GM21390 (cell line): ENCODE measurements around the gene ADA.

Source experiments
- ATAC-seq: cut with Tn5 transposase; IDR thresholded peaks from one replicate; pipeline ENCODE4 v1.9.1; 2021; ENCODE audit not compliant: unreplicated experiment

The ADA gene

GRCh38 chr20:44646023-44646640 lies 5.4 kb downstream of the ADA start:
- ATAC-seq: peak; percentile 34

- no peak for ATAC-seq
Measured at GRCh38 chr20:44644667-44645131, 6.8 kb downstream of the ADA start.

GRCh38 chr20:44644230-44644617 lies 7.3 kb downstream of the ADA start:
- ATAC-seq: no peak

DNA sequence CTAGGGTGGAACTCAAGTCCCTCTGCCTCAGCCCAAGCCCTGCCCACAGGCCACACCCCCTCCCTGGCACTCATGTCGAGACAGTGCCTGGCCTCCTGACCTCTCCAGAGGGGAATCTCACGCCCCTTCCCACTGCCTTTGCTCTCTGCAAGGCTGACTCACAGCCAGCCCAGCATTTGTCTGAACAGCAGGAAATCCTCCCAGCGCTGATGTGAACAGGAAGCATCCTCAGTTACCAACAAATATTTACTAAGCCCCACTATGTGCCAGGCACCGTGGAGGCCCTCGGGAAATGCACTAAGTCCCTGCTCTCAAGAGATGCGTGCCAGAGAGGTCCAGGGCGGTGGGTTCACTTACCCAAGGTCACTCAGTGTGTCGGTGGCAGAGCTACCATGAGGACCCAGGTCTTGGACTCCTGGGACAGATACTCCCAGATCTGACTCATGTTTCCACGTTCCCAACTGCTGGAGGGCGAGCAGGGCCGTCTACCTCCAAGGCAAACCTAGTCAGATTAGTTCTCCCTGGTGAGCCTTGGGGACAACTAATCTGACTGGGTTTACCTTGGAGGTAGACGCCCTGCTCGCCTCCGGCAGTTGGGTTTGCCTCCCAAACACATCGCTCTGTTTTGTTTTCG lies 7.8 kb downstream of the ADA start:
- no peak for ATAC-seq

GRCh38 chr20:44643154-44643519 lies 8.4 kb downstream of the ADA start:
- ATAC-seq: no peak

DNA sequence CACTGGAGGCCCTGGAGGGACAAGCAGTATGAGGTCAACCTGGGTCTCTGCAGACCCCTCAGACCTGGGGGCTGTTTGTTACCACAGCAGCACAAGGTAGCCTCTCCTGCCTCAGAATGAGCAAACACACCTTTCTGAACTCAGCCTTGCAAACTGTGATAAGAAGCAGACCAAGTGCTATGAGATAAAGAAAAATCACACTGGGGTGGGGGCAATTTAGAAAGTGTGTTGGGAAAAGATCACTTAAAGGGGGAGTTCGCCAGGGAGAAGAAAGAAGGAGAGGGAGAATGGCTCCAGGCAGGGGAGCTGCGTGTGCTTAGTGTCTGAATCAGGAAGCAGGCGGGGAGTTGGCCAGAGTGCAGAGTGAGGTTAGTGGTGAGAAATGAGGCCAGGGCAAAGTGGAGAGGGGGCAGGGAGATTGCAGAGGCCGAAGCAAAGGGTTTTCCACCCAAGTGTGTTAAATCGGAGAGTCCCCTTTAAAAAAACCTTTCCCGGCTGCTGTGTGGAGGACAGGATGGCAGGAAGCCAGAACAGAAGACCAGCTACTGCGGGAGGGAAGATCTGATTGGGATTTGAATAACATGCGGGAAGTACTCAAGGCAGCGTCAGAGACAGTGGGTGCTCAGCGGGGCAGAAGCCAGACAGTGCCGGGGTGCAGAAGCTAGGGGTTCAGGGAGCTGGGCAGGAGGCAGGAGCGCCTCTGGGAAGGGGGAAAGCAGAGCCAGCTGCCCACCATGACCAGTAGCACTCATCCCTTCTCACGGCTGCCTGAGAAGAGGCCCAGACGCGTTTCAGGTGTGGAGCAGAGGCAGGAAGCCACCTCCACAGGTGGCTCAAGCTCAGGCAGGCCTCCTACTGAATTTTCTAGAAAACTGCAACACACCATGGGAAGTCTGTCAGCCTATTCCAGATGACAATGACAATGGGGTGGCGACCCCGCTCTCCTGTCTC lies 9.0 kb downstream of the ADA start:
- no peak for ATAC-seq

DNA sequence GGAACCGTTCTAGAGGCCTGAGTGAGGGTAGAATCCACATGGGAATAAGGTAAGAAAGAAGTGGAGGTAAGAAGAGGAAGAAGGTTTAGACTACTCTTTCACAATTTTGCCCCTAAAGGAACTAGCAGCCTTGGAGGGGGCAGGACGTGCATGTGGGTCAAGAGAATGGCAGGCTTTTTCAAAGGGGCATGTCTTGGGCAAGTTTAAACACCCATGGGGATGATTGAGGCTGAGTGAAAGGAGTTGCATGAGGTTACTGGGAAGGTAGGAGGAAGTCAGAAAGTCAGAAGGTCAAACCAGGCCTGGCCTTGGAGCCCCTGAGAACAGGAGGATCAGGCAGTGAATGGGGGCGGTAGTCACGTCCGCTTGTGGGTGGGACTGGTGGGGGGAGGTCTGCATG lies 10.2 kb downstream of the ADA start:
- ATAC-seq: no peak

- no peak for ATAC-seq
Measured at GRCh38 chr20:44640522-44640921, 11.0 kb downstream of the ADA start.

DNA sequence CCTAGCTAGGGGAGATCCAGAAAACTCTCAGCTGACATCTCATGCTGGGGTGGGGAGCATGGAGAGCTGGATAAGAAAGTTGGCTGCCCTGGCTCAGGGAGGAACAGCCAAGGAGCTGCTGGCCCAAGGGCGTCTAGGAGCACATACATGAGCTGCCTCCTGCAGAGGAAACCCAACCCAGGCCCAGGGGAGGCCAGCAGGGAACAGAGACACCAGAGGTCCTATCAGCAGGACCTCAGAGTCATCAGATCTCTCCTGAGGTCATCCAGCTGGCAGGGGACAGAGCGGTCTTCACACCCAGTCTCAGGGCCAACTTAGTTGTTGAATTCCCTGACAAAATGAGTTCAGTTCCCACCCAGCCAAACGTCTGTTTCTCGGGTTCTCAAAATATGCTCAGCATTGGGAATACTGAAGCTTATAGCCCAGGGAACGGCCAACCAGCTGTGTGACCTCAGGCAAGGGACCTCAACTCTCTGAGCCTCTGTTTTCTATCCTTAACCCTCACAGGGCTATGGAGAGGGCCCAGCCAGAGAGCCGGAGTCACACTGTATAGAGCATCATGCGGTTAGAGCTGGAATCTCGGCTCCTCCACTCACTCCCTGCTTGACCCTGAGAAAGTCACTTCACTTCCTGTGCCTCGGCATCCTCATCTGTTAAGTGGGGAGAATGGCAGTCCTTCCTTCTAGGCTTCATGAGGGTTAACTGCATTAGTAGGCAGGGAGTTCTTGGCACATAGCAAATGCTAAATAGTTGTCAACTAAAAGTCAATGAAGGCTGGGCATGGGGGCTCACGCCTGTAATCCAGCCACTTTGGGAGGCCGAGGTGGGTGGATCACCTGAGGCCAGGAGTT lies 13.8 kb downstream of the ADA start:
- ATAC-seq: no peak

GRCh38 chr20:44637042-44637441 lies 14.5 kb downstream of the ADA start:
- ATAC-seq: no peak

DNA sequence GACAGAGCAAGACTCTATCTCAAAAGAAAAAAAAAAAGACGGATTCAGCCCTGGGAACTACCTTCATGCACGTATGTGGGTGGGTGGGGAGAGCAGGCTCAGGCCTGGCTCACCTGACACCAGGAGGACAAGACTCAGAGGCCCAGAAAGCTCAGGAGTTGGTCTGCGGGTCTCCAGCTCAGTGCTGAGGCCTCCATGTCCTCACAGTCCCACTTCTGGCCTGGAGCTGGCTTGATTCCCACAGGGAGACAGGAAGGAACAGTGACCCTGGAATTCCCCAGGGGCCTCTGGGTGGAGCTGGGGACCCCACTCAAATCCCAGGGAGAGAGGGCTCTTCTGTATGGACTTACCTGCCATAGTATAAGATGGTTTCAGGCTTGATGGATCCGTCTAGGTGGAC lies 15.6 kb downstream of the ADA start:
- ATAC-seq: no peak

DNA sequence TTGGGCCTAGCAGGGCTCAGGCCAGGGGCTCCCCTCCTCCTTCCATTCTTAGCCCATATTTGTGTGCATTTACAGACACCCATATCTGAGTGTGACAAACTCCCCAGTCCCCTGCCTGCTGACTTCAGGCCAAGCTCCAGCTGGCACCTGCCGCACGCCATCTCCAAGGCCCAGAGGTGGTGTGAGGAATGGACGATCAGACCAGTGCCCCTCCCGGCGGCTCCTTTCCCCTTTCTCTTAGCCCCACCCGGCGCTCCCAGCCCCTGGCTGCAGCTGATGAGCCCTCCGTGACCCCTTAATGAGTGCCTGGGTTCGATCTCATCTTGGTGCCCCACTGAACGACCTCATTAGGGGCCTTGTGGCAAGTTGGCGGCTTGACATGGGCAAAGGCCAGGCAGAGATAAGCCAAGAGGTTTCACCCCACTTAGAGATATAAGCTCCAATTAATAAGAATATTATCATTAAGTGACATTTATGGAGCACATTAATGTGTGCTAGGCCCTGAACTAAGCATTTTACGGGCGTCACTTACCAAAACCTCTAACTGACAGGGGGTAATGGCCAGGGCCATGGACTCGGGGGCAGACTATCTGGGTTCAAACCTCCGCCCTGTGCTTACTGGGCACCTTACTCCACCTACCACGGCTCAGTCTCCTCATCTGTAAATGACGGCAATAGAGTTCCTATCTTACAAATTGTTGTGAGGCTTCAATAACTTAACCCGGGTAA lies 17.5 kb downstream of the ADA start:
- no peak for ATAC-seq

- ATAC-seq: no peak
Measured at GRCh38 chr20:44633187-44633810, 18.2 kb downstream of the ADA start.

DNA sequence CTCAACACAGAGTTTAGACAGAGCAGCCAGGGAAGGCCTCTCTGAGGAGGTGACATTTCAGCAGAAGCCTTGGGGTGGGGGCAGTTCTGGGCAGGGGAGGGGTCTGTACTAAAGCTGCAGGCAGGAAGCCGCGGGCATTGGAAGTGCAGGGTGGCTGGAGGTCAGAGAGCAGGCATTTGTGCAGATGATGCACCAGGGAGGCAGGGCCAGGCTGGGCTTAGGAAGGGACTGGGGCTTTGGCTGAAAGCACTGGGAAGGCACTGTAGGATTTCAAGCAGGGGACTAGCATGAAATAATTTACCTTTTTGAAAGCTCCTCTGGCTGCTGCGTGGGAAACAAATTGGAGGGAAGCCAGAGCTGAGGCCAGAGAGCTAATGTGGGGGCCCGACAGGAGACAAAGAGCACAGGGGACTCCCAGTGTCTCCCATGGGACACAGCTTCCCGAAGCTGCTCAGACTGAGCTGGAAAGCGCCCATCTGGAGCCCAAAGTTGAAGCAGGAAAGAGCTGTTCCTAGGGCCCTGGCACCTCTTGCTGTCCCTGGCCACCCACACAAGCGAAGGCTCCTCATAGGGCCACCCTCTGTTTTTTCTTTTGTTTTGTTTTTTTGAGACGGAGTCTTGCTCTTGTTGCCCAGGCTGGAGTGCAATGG lies 19.3 kb downstream of the ADA start:
- no peak for ATAC-seq

- no peak for ATAC-seq
Measured at GRCh38 chr20:44630297-44630696, 21.2 kb downstream of the ADA start.

GRCh38 chr20:44629542-44629941 lies 22.0 kb downstream of the ADA start:
- ATAC-seq: no peak

- no peak for ATAC-seq
Measured at GRCh38 chr20:44629017-44629385, 22.5 kb downstream of the ADA start.

DNA sequence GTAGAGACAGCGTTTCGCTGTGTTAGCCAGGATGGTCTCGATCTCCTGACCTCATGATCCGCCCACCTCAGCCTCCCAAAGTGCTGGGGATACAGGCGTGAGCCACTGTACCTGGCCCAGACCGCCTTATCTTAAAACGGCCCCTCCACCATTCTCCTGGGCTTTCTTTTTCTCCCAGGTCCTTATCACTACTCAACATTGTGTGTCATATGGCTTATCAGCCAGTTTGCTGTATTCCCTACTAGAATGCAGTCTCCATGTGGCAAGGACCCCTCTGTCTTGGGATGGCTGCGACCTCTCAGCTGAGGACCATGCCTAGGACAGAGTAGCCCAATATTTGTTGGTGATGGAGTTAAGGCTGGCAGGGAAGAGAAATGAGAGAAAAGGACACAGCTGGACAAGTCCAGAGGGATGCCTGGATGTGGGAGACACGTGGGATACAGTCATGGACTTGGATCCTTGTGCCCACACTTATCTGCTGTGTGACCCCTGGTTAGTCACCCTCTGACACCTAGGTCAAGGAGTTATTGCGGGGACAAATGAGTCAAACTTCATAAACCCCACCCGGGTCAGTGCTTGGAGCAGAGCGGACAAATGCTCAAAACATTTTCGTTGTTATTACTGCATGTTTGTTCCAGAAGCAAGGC lies 24.0 kb downstream of the ADA start:
- ATAC-seq: no peak

DNA sequence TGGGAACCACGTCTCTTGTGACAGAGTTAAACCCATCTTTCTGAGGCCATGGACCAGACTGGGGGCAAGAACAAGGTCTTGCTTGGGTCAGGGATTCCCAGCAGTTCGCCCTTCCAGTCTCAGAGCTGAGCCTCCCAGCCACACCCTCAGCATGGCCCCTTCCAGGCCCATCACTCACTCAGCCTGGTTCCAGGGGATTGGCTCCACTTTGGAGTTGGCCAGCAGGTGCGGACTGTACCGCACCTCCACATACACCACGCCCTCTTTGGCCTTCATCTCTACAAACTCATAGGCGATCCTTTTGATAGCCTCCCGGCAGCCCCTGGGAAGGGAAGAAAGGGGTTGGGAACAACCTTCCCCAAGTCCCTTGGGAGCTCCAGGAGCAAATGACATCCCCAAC lies 25.2 kb downstream of the ADA start:
- no peak for ATAC-seq
